HepG2 (cell line): Measurements from ENCODE around the gene ANKRD52. TPM values are rescaled to one million over a fixed set of nuclear protein-coding genes. Genes with fewer than 3 reads are reported as not detected.

Source experiments
- HMG20B ChIP-seq: conservative IDR thresholded peaks from 2 replicates; pipeline ENCODE4 v1.6.1; 2016; ENCODE audit warnings: missing genetic modification reagents, missing compliant biosample characterization
- JDP2 ChIP-seq: sonication (generic); formaldehyde crosslinking; IDR thresholded peaks from 2 replicates; pipeline ENCODE4 v1.8.1; 2022; ENCODE audit warnings: missing genetic modification reagents, borderline replicate concordance
- MBNL3 ChIP-seq: fragments of 250-450 bp; sonication (Bioruptor Pico); conservative IDR thresholded peaks from 2 replicates; pipeline ENCODE4 v1.8.0; 2022; ENCODE audit warnings: mild to moderate bottlenecking, inconsistent platforms
- NFYB ChIP-seq: sonication (generic); formaldehyde crosslinking; IDR thresholded peaks from 2 replicates; pipeline ENCODE4 v1.4.0; 2020; ENCODE audit warnings: missing genetic modification reagents
- PAF1 ChIP-seq: IDR thresholded peaks from 2 replicates; pipeline ENCODE4 v1.6.1; 2016; ENCODE audit warnings: missing genetic modification reagents, missing compliant biosample characterization
- TBX2 ChIP-seq: sonication (generic); formaldehyde crosslinking; IDR thresholded peaks from 2 replicates; pipeline ENCODE4 v1.5.0; 2020; ENCODE audit warnings: missing genetic modification reagents, mild to moderate bottlenecking, borderline replicate concordance
- ZBTB21 ChIP-seq: sonication (generic); formaldehyde crosslinking; IDR thresholded peaks from 2 replicates; pipeline ENCODE4 v1.4.0; 2020; ENCODE audit warnings: missing genetic modification reagents
- ZBTB3 ChIP-seq: sonication (generic); formaldehyde crosslinking; IDR thresholded peaks from 2 replicates; pipeline ENCODE4 v1.4.0; 2020; ENCODE audit warnings: low read depth, mild to moderate bottlenecking, moderate library complexity, missing genetic modification reagents, borderline replicate concordance
- ZNF543 ChIP-seq: sonication (generic); formaldehyde crosslinking; IDR thresholded peaks from 2 replicates; pipeline ENCODE4 v1.4.0; 2020; ENCODE audit warnings: mild to moderate bottlenecking, missing genetic modification reagents
- ZSCAN30 ChIP-seq: sonication (generic); formaldehyde crosslinking; IDR thresholded peaks from 2 replicates; pipeline ENCODE4 v1.5.0; 2020; ENCODE audit warnings: mild to moderate bottlenecking, missing genetic modification reagents
- polyA plus RNA-seq, 8 experiments: library from polyadenylated mRNA; depleted of rRNA in 3 of 8; stranded (reverse) in 7 of 8; unstranded in 1 of 8; fragments of >200 nt; fragmentation: Illumina TruSeq in 4 of 8; extraction: Trizol in 4 of 8; gene quantifications; 2 replicates each; pipeline versions ENCODE4 v1.2.1 to v1.2.3, GENCODE V29; 2011 to 2016; ENCODE audit warnings: low read depth in 4 of 8, missing spikeins in 1 of 8, mixed read lengths in 1 of 8; ENCODE audit not compliant: insufficient read depth in 1 of 8
- total RNA-seq, 5 experiments: library from RNA; depleted of rRNA; stranded (reverse); fragments of >200 nt; fragmentation: Illumina TruSeq; extraction: Trizol; gene quantifications; 2 replicates each; pipeline ENCODE4 v1.2.3, GENCODE V29; 2016; ENCODE audit warnings: low read depth in 1 of 5
- TF ChIP-seq, protein P1 (sequence below): sonication (generic); formaldehyde crosslinking; IDR thresholded peaks from 2 replicates; pipeline ENCODE4 v1.4.0; 2020; ENCODE audit warnings: missing genetic modification reagents
- TF ChIP-seq, protein P2 (sequence below): sonication (generic); formaldehyde crosslinking; IDR thresholded peaks from 2 replicates; pipeline ENCODE4 v1.5.0; 2020; ENCODE audit warnings: mild to moderate bottlenecking, missing genetic modification reagents
- TF ChIP-seq, protein P3 (sequence below), 2 experiments: IDR thresholded peaks; 2 replicates each; pipeline ENCODE4 v1.6.1; 2011 to 2012; ENCODE audit warnings: low read length in 2 of 2, borderline replicate concordance in 1 of 2, low read depth in 1 of 2, mild to moderate bottlenecking in 1 of 2, moderate library complexity in 1 of 2
- TF ChIP-seq, protein P4 (sequence below): sonication (generic); IDR thresholded peaks from 2 replicates; pipeline ENCODE4 v1.6.1; 2016; ENCODE audit warnings: low read depth, borderline replicate concordance
- TF ChIP-seq, protein P5 (sequence below): IDR thresholded peaks from 2 replicates; pipeline ENCODE4 v1.6.1; 2018; ENCODE audit warnings: missing genetic modification reagents
- TF ChIP-seq, protein P6 (sequence below): sonication (generic); formaldehyde crosslinking; IDR thresholded peaks from 2 replicates; pipeline ENCODE4 v1.4.0; 2020; ENCODE audit warnings: missing genetic modification reagents, borderline replicate concordance

Gene ANKRD52
- total and polyA plus RNA-seq, 2 of the 13 experiments (the other 11 are each of a cell fraction or from before 2014, with no cell fraction given), result 7.8 to 9.2 TPM

DNA sequence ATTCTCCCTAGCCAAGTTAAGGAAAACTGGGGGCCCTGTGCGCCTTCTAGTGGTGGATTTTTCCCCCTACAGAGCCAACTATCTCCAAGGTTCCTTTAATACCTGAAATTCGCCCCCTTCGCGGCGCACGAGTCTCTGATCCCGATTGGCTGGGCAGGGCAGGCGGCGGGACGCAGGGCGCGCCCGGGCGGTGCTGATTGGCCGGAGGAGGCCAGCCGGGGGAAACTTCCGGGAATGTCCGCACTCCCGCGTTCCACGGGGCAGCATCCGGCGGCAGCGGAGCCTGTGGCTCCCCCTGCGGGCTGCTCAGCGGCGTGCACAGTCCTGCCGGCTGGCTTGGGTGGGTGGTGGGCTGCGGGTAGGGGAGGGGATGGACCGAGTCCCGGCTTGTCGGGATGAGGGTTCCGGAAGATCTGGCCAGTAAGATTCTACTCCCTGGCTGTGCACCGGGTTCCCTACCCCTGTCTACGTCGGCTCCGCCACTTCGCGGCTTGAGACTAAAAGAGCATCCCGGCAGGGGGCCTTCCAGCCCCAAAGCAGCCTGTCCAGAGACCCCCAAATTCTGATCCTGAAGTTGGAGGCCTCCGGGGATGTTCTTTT, 34.0 kb downstream of the ANKRD52 start, which contains the start of gene NABP2 (continued):
- TF ChIP-seq ZBTB3 (no peak), ZSCAN30 (CRISPR knock-in tag) (no peak), HMG20B (no peak), JDP2 (CRISPR knock-in tag) (no peak), TBX2 (CRISPR knock-in tag) (peak; percentile 71; the same call in 1 of the 2 replicates), MBNL3 (CRISPR knock-in tag) (no peak), PAF1 (CRISPR knock-in tag) (no peak), NFYB (peak; percentile 98), ZBTB21 (0 out of 2 replicates have a peak, but pooled peaks have one; percentile 40), ZNF543 (CRISPR knock-in tag) (no peak)
- TF ChIP-seq, protein P1, sequence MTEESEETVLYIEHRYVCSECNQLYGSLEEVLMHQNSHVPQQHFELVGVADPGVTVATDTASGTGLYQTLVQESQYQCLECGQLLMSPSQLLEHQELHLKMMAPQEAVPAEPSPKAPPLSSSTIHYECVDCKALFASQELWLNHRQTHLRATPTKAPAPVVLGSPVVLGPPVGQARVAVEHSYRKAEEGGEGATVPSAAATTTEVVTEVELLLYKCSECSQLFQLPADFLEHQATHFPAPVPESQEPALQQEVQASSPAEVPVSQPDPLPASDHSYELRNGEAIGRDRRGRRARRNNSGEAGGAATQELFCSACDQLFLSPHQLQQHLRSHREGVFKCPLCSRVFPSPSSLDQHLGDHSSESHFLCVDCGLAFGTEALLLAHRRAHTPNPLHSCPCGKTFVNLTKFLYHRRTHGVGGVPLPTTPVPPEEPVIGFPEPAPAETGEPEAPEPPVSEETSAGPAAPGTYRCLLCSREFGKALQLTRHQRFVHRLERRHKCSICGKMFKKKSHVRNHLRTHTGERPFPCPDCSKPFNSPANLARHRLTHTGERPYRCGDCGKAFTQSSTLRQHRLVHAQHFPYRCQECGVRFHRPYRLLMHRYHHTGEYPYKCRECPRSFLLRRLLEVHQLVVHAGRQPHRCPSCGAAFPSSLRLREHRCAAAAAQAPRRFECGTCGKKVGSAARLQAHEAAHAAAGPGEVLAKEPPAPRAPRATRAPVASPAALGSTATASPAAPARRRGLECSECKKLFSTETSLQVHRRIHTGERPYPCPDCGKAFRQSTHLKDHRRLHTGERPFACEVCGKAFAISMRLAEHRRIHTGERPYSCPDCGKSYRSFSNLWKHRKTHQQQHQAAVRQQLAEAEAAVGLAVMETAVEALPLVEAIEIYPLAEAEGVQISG (CRISPR knock-in tag), result peak; percentile 97
- TF ChIP-seq, protein P2, sequence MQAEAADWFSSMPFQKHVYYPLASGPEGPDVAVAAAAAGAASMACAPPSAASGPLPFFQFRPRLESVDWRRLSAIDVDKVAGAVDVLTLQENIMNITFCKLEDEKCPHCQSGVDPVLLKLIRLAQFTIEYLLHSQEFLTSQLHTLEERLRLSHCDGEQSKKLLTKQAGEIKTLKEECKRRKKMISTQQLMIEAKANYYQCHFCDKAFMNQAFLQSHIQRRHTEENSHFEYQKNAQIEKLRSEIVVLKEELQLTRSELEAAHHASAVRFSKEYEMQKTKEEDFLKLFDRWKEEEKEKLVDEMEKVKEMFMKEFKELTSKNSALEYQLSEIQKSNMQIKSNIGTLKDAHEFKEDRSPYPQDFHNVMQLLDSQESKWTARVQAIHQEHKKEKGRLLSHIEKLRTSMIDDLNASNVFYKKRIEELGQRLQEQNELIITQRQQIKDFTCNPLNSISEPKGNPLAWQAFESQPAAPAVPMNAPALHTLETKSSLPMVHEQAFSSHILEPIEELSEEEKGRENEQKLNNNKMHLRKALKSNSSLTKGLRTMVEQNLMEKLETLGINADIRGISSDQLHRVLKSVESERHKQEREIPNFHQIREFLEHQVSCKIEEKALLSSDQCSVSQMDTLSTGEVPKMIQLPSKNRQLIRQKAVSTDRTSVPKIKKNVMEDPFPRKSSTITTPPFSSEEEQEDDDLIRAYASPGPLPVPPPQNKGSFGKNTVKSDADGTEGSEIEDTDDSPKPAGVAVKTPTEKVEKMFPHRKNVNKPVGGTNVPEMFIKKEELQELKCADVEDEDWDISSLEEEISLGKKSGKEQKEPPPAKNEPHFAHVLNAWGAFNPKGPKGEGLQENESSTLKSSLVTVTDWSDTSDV (CRISPR knock-in tag), result peak; percentile 50; the same call in 1 of the 2 replicates
- TF ChIP-seq, protein P3, sequence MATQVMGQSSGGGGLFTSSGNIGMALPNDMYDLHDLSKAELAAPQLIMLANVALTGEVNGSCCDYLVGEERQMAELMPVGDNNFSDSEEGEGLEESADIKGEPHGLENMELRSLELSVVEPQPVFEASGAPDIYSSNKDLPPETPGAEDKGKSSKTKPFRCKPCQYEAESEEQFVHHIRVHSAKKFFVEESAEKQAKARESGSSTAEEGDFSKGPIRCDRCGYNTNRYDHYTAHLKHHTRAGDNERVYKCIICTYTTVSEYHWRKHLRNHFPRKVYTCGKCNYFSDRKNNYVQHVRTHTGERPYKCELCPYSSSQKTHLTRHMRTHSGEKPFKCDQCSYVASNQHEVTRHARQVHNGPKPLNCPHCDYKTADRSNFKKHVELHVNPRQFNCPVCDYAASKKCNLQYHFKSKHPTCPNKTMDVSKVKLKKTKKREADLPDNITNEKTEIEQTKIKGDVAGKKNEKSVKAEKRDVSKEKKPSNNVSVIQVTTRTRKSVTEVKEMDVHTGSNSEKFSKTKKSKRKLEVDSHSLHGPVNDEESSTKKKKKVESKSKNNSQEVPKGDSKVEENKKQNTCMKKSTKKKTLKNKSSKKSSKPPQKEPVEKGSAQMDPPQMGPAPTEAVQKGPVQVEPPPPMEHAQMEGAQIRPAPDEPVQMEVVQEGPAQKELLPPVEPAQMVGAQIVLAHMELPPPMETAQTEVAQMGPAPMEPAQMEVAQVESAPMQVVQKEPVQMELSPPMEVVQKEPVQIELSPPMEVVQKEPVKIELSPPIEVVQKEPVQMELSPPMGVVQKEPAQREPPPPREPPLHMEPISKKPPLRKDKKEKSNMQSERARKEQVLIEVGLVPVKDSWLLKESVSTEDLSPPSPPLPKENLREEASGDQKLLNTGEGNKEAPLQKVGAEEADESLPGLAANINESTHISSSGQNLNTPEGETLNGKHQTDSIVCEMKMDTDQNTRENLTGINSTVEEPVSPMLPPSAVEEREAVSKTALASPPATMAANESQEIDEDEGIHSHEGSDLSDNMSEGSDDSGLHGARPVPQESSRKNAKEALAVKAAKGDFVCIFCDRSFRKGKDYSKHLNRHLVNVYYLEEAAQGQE (IDR thresholded peaks at IDR 0.05; ENCODE audit: borderline replicate concordance in 1 of 2, low read depth in 1 of 2, low read length in 2 of 2), result peak in 1 of 2 experiments; percentile 53; a peak in 1 of 4 replicates
- TF ChIP-seq, protein P4, sequence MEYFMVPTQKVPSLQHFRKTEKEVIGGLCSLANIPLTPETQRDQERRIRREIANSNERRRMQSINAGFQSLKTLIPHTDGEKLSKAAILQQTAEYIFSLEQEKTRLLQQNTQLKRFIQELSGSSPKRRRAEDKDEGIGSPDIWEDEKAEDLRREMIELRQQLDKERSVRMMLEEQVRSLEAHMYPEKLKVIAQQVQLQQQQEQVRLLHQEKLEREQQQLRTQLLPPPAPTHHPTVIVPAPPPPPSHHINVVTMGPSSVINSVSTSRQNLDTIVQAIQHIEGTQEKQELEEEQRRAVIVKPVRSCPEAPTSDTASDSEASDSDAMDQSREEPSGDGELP, result no peak
- TF ChIP-seq, protein P5, sequence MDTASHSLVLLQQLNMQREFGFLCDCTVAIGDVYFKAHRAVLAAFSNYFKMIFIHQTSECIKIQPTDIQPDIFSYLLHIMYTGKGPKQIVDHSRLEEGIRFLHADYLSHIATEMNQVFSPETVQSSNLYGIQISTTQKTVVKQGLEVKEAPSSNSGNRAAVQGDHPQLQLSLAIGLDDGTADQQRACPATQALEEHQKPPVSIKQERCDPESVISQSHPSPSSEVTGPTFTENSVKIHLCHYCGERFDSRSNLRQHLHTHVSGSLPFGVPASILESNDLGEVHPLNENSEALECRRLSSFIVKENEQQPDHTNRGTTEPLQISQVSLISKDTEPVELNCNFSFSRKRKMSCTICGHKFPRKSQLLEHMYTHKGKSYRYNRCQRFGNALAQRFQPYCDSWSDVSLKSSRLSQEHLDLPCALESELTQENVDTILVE (CRISPR knock-in tag), result peak; percentile 60; the same call in 1 of the 2 replicates
- TF ChIP-seq, protein P6, sequence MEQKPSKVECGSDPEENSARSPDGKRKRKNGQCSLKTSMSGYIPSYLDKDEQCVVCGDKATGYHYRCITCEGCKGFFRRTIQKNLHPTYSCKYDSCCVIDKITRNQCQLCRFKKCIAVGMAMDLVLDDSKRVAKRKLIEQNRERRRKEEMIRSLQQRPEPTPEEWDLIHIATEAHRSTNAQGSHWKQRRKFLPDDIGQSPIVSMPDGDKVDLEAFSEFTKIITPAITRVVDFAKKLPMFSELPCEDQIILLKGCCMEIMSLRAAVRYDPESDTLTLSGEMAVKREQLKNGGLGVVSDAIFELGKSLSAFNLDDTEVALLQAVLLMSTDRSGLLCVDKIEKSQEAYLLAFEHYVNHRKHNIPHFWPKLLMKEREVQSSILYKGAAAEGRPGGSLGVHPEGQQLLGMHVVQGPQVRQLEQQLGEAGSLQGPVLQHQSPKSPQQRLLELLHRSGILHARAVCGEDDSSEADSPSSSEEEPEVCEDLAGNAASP (CRISPR knock-in tag), result peak; percentile 33; the same call in 1 of the 2 replicates
